SU-DHL-6 (cell line): ENCODE measurements around the gene GATM.

Experiments used
- CTCF ChIP-seq: fragments of 200-600 bp; sonication (generic); IDR thresholded peaks from one replicate; pipeline ENCODE4 v1.5.1; 2017; ENCODE audit warnings: antibody characterized with exemption, mild to moderate bottlenecking, low read length, moderate library complexity; ENCODE audit not compliant: insufficient read depth, poor library complexity, severe bottlenecking
- EZH2phosphoT487 ChIP-seq: fragments of 200-600 bp; sonication (generic), shearing (Covaris generic); conservative IDR thresholded peaks from 2 replicates; pipeline ENCODE4 v1.6.1; 2018; ENCODE audit warnings: mild to moderate bottlenecking, antibody characterized with exemption, low read length, moderate library complexity, mixed read lengths

- TF ChIP-seq CTCF: no peak
- TF ChIP-seq EZH2phosphoT487: no peak
Observed at GRCh38 chr15:45331972-45332371, 46.4 kb downstream of the GATM start.
